ENCODE measurements around the gene SSUH2.
"Not testable (repeated sequence)": the region's sequence is repeated elsewhere in the genome, so short reads cannot be mapped to it uniquely, and the experiment has no call there.

SSUH2 gene, protein sequence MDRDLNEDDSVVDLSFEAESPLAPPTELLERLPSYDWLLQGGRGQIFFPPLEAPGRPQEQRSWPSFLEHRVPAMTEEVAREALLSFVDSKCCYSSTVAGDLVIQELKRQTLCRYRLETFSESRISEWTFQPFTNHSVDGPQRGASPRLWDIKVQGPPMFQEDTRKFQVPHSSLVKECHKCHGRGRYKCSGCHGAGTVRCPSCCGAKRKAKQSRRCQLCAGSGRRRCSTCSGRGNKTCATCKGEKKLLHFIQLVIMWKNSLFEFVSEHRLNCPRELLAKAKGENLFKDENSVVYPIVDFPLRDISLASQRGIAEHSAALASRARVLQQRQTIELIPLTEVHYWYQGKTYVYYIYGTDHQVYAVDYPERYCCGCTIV

DNA sequence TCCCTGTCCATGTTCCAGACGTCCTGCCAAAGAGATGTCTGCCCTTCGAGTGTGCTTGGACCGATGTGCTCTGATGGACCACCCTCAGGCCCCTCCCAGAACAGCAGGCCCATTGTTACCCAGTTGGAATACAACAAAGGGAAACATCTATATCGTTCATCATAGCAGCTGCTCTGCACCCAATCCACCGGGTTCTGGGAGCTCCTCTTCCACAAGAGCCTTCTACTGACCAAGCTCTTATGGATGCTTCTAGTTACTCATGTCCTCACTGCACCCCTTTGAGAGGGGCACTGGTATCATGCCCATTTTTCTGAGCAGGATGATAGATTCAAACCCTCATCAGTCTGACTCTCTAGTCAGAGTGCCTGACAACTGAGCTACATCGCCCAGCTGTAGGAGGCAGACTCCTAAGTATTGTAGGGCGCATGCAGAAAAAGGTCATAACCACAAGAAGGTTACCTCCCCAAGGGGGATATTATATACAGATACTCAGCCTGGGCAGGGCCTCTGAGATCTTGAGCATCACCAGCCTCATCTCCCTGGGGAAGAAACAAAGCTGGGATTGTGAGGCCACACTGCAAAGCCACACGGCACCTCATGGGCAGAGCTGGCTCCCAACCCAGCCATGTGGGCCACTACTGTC, at the start of gene SSUH2:
Gene SSUH2 (minus strand): TSS at position 51 of the 643 bp plus-strand sequence. CDS start 40 bp downstream, at position 11.
- no peak for DNase-seq

DNA sequence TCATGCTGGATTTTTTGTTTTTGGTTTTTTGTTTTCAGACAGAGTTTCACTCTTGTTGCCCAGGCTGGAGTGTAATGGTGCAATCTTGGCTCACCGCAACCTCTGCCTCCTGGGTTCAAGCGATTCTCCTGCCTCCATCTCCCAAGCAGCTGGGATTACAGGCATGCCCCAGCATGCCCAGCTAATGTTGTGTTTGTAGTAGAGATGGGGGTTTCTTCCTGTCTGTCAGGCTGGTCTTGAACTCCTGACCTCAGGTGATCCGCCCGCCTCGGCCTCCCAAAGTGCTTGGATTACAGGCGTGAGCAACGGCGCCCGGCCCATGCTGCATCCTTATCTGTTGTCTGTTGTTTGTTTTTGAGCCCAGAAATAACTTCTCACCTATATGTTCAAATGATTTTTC, 46.7 kb upstream of the SSUH2 start:
- DNase-seq, result not testable (repeated sequence)

DNA sequence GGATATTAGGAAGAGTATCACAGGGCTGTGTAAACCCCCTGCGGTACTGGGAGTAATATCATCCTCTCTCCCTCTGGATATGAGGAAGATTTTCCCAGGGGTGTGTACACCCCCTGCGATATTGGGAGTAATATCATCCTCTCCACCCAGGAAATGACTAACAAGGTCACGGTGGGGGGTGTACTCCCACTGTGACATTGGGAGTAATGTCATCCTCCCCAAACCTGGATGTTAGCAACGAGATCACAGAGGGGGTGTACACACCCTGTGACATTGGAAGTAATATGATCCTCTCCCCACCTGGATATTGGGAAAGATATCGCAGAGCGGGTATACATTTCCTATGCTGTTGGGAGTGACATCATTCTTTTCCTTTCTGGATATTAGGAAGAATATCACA, 40.4 kb upstream of the SSUH2 start:
- DNase-seq, result not testable (repeated sequence)

DNA sequence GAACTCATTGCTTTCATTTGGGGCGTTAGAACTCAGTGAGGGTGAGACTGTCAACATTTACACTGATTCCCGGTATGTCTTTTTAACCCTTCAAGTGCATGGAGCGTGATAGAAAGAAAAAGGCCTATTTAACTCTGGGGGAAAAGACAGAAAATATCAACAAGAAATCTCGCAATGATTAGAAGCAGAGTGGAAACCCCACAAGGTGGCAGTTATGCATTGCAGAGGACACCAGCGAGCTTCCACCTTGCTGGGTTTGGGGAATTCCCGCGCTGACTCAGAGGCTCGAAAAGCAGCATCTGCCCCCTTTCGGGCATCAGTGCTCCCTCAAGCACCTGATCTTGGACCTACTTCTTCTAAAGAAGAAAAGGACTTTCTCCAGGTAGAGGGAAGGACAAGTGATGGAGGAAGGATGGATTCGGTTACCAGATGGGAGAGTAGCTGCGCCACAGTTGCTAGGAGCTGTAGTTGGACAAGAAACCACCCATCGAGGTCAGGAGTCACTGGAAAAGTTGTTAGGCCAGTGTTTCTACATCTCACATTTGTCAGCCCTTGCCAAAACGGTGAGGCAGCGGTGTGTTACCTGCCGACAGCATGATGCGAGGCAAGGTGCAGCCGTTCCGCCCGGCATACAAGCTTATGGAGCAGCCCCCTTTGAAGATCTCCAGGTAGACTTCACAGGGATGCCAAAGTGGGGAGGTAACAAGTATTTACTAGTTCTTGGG, 38.4 kb upstream of the SSUH2 start:
- not testable (repeated sequence) for DNase-seq

DNA sequence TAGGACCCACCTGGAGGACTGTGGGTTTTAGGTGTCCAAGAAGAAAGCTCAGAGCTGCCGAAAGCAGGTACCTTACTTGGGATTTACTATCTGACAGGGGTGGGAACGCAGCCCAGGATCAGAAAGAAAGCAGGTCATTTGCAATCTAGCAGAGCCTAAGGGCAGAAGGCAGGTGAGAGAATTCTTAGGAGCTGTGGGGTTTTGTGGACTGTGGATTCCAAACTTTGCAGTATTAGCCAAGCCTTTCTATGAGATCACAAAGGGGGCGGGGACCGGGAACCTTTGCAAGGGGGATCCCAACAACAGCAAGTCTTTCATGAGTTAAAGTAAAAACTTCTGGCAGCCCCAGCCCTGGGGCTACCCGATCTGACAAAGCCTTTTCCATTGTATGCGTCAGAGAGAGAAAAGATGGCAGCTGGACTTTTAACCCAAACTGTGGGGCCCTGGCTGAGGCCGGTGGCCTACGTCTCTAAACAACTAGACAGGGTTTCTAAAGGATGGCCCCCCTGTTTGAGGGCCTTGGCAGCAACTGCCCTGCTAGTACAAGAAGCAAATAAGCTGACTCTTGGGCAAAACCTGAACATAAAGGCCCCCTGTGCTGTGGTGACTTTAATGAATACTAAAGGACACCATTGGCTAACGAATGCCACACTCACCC, 37.4 kb upstream of the SSUH2 start:
- not testable (repeated sequence) for DNase-seq

DNA sequence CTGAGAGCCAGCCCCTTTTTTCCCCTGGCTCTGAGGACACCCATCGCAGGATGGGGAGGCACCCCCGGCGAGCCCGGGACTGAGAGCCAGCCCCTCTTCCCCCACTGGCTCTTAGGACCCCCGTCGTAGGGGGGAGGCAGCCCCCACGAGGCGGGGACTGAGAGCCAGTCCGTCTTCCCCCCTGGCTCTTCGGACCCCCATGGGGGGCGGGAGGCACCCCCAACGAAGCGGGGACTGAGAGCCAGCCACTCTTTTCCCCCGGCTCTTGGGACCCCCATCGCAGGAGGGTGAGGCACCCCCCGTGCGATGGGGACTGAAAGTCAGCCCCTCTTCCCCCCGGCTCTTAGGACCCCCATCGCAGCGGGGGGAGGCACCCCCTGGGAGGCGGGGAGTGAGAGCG, 36.8 kb upstream of the SSUH2 start:
- DNase-seq, result no peak

DNA sequence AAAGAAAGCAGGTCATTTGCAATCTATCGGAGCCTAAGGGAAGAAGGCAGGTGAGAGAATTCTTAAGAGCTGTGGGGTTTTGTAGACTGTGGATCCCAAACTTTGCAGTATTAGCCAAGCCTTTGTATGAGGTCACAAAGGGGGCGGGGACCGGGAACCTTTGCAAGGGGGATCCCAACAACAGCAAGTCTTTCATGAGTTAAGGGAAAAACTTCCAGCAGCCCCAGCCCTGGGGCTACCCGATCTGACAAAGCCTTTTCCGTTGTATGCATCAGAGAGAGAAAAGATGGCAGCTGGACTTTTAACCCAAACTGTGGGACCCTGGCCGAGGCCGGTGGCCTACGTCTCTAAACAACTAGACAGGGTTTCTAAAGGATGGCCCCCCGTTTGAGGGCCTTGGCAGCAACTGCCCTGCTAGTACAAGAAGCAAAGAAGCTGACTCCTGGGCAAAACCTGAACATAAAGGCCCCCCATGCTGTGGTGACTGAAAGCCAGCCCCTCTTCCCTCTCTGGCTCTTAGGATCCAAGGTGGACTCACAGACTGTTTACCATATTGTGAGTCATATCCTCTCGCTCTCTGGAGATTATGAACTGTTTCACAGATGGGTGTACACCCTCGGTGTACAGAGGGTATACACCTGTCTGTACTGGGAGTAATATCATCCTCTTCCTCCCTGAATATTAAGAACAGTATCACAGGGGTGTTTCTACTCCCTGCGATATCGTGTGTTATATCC, 35.4 kb upstream of the SSUH2 start:
- DNase-seq, result not testable (repeated sequence)

DNA sequence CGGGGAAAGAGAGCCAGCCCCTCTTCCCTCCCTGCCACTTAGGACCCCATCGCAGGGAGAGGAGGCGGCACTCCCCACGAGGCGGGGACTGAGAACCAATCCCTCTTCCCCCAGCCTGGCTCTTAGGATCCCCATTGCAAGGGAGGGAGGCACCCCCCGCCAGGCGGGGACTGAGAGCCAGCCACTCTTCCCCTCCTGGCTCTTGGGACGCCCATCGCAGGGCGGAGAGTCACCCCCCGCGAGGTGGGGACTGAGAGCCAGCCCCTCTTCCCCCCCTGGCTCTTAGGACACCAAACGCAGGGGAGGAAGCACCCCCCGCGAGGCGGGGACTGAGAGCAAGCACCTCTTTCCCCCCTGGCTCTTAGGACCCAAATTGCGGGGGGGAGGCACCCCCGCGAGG, 34.2 kb upstream of the SSUH2 start:
- DNase-seq, result no peak

DNA sequence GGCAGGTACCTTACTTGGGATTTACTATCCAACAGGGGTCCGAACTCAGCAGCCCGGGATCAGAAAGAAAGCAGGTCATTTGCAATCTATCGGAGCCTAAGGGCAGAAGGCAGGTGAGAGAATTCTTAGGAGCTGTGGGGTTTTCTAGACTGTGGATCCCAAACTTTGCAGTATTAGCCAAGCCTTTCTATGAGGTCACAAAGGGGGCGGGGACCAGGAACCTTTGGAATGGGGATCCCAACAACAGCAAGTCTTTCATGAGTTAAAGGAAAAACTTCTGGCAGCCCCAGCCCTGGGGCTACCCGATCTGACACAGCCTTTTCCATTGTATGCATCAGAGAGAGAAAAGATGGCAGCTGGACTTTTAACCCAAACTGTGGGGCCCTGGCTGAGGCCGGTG, 32.7 kb upstream of the SSUH2 start:
- DNase-seq, result not testable (repeated sequence)

DNA sequence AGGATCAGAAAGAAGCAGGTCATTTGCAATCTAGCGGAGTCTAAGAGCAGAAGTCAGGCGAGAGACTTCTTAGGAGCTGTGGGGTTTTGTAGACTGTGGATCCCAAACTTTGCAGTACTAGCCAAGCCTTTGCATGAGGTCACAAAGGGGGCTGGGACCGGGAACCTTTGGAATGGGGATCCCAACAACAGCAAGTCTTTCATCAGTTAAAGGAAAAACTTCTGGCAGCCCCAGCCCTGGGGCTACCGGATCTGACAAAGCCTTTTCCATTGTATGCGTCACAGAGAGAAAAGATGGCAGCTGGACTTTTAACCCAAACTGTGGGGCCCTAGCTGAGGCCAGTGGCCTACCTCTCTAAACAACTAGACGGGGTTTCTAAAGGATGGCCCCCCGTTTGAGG, 31.0 kb upstream of the SSUH2 start:
- not testable (repeated sequence) for DNase-seq

DNA sequence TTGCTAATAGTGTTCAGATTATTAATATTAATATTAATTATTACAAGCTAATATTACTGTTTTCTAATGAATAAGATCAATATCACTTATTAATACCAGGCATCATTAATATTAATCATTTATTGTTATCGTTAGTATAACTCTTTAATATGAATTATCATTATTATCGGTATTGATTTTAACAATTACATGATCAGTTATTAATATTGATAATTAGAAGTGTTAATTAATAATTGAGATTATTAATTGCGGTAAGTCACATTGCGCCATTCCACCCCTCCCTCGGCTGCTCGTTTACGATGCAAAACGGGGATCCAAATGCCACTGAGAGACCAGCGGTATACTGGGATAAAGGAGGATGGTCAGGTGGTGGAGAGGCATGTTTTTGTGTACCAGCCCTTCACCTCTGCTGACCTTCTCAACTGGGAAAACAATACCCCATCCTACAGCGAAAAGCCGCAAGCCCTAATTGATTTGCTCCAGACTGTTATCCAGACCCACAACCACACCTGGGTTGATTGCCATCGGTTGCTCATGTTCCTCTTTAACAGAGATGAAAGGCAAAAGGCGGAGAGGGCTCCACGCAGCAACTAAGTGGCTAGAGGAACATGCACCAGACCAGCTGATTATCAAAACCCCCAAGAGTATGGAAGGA, 28.6 kb upstream of the SSUH2 start:
- no peak for DNase-seq

DNA sequence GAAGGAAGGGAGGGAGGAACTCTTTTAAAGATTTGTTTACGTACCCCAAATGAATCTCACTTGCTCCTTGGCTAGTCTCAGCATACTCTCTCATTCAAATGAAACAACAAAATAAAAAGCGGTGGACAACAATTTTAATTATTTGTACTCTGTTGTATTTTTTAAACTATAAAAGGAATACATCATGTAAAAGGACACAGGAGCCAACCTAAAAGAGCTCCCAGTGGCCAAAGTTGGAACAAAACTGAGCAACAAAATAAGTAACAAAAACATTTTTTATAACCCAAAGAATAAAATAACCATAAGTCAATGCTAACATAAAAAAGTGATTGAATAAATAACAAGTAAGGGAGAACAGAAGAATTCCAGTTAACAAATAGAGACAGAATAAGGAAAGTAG, 24.4 kb upstream of the SSUH2 start:
- no peak for DNase-seq

DNA sequence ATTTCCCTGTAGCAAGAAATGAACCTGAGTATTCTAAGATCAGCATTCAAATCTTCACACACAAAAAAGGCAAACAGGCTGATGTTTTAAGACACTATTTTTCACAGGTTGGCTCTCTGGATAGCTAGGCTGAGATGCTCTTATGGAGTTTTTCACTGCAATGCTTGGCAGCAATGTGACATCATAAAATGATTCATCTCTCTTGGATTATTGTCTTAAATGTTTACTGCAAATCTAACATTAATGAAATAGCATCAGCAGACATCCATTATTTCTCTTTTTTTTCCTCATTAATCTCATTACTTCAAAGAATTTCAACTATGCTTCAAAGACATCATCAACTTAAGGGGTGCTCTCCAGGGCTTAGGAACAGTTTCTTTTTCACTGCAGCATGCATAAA, 23.6 kb upstream of the SSUH2 start:
- no peak for DNase-seq

DNA sequence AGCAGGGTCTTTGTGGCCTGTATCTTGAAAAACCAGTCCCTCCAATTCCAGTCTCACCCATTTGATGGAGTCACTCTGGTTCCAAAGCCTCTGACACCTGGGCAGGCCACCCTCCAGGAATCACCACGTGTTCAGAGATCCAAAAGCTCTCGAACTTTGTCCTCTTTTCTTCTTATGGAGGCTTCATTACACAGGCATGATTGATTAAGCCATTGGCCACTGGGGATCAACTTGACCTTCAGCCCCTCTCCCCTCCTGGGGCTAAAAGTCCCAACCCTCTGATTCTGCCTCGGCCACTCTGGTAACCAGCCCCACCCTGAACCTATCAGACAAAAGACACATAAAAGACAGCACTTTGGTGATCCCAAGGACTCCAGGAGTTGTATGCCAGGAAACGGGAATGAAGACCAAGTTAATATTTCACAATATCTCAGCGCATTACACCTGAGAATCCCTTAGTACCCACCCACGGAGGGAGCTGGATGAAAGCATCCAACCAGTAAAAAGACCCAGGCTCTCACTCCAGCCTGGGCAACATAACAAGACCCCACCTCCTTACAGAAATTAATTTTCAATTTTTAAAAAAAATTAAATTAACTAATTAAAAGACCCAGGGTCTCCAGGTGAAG, 23.0 kb upstream of the SSUH2 start:
- no peak for DNase-seq

DNA sequence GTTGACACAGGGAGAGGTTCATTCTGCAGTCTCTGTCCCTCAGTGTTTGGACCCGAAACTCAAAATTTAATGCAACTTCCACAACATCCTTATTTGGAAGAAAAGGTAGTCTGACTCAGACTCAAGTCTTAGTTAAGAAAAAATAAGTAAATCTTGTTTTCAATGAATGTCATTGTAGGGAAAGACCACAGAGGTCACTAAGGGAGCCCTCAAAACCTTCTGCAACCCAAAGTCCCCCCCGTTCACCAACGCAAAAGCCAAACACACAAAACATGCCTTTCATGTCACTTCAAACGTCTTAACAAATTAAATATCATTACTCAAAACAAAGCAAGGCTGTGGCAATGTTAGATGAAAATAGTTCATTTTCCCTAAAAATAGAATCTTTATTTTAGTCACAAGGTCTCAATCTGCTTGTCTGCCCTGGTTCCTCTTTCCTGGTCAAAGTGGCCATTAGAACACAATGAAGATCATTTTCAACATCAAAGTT, 20.9 kb upstream of the SSUH2 start:
- DNase-seq, result no peak

DNA sequence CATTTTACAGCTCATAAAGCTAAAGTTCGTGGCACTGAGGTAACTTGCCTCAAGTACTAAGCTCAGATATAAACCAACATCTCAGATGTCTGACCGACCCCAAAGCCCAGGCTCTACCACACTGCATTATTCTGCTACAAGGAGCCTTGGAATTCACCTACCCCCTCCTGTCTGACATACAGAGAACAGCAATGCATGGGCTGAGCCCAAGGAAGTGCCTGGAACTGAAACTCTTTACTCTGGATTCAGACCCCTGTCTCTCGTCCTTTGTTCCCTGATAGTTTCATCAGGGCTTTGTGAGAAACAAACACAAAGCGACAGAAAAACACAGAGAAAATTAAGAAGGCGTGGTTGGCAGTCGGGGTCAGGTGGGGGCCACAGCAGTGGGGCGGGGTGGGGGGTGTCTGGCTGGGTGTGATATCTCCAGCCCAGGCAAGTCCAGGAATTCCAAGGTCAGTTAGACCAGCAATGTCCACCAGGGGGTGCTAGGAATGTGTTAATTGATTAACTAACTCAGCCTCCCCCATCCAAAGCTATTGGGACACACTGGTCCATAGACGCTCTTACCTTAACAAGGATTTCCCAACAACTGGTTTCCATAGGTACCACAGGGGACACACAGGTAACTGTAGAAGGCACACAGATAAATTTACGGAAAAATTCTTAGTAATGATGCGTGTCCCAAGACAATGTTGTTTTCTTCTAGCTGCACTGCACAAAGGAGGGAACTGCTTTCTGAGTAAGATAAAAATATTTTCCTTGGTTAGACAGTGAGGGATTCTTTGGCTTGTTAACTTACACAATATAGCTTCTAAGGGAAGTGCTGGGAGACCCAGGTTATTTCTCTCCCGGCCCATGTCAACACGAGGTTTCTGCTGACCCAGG, 18.8 kb upstream of the SSUH2 start:
- DNase-seq, result no peak

DNA sequence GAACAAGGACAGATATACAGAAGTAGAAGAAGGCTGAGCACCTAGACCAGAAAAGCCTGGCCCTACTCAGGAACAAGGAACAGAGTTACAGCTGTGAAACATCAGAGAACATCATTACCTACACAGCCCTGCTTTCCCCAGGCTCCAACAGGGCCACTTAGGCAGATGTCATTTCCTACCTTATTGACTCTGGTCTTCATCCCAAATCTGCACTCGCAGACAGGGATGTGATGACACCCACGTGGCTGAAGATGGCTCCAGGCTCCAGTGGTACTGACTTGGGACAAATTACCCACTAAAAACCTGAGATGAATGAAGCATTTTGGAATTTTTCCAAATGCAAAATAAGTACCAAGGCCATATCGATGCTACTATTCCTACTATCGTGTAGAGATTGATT, 18.0 kb upstream of the SSUH2 start:
- no peak for DNase-seq

DNA sequence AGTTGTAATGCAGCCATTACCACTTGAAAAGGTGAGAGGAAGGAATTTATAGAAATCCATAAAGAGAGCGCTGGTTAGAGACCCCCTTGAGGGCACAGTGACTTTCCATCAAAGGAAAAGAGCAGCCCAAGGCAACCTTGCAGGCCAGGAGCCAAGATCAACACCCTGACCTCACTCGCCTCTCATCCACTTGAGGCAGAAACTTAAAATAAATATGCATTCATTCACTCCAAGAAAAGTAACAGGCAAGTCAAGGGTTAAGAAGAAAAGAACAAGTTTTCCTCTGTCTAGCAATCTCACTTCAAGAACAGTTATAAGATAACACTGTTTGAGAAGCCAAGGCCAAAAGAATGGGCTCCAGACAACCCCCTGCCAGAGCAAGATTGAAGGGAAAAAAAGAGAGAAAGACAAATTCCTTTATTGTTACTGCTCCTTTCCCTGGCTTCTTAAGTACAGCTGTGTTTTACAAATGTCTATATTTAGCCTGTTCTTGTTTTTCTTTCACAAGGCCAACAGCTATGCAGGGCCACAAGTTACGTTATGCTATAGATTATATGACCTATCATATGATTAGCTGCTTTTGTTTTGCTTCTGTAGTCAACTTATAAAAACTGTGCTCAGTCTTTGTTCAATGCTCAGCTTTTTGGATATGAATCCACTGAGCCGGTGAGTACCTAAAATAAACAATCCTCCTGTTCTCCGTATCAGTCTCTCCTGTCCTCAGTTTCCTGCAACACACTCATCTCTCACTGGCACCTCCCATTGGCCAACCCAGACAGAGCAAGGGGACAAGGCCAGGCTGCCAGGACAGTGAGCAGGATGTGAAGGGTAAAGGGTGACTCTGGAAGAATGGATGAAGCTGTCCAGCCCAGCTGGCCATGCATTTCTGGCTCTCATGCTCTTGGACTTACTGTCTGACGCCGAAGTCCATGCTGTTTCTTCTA, 15.8 kb upstream of the SSUH2 start:
- DNase-seq, result no peak

DNA sequence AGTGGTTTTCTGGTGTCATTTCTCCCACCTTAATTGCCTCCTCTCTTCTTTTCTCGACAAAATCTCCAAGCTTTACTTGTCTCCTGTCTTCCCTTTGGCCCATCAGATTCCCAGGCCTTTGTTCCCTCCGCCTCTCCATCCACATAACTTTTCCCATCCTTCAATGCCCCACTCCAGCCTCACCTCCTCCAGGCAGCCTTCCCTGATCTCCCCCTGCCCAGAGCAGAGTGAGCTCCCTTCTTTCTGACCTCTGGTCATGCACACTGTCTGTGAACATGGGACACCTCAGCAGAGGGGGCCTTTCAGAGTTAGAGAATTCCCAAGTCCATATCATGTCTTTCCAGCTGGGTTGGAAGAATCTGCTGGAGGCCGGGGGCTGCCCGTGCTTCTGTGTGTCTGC, 14.6 kb upstream of the SSUH2 start:
- no peak for DNase-seq

All from activated effector memory CD4-positive, alpha-beta T cell treated with Interleukin-2 at 50 U/mL for 16 hours (primary cell).